Osteoblast (primary cell): ENCODE data around the gene REX1BD. TPM values are rescaled to one million over a fixed set of nuclear protein-coding genes. Genes with fewer than 3 reads are reported as not detected.

ENCODE experiments used
- DNase-seq: peaks from one replicate; pipeline ENCODE4 v3.0.0; 2011; ENCODE audit warnings: low spot score, mixed read lengths; ENCODE audit not compliant: insufficient read length; ENCODE audit errors: missing footprints
- H2AFZ ChIP-seq: 2 replicates; pipeline ENCODE4 v1.6.0; 2011; ENCODE audit warnings: mild to moderate bottlenecking, low read length
- H3K27ac ChIP-seq: 2 replicates; pipeline ENCODE4 v1.5.1; 2011; ENCODE audit warnings: mild to moderate bottlenecking, low read depth, low read length, moderate library complexity
- H3K27me3 ChIP-seq: 2 replicates; pipeline ENCODE4 v1.6.0; 2012; ENCODE audit warnings: mild to moderate bottlenecking, control low read depth, inconsistent platforms, low read length, moderate library complexity; ENCODE audit not compliant: insufficient read depth
- H3K36me3 ChIP-seq: 2 replicates; pipeline ENCODE4 v1.5.1; 2011; ENCODE audit warnings: mild to moderate bottlenecking, low read length, control low read depth, moderate library complexity; ENCODE audit not compliant: insufficient read depth
- H3K4me1 ChIP-seq: 2 replicates; pipeline ENCODE4 v1.5.1; 2011; ENCODE audit warnings: mild to moderate bottlenecking, low read length, control low read depth, moderate library complexity; ENCODE audit not compliant: insufficient read depth
- H3K4me2 ChIP-seq: 2 replicates; pipeline ENCODE4 v1.6.0; 2011; ENCODE audit warnings: mild to moderate bottlenecking, low read length; ENCODE audit not compliant: insufficient read depth
- H3K4me3 ChIP-seq: fragments of 200-600 bp; sonication (generic); 3 replicates; pipeline ENCODE4 v1.5.1; 2012; ENCODE audit warnings: mild to moderate bottlenecking, low read length, inconsistent platforms; ENCODE audit not compliant: insufficient read depth
- H3K79me2 ChIP-seq: 2 replicates; pipeline ENCODE4 v1.6.0; 2012; ENCODE audit warnings: mild to moderate bottlenecking, low read length, control low read depth, inconsistent platforms; ENCODE audit not compliant: insufficient read depth
- H3K9me3 ChIP-seq: 2 replicates; pipeline ENCODE4 v1.5.1; 2011; ENCODE audit warnings: low read depth, low read length, control low read depth
- H4K20me1 ChIP-seq: 2 replicates; pipeline ENCODE4 v1.6.0; 2012; ENCODE audit warnings: mild to moderate bottlenecking, low read length, control low read depth; ENCODE audit not compliant: insufficient read depth
- total RNA-seq: library from RNA; depleted of rRNA; stranded (reverse); fragments of >200 nt; gene quantifications from 2 replicates; pipeline ENCODE4 v1.2.3, GENCODE V29; 2012
- TF ChIP-seq, protein P1 (sequence below): IDR thresholded peaks from 2 replicates; pipeline ENCODE4 v1.5.1; 2011; ENCODE audit warnings: mild to moderate bottlenecking, low read depth, low read length, moderate library complexity; ENCODE audit errors: extremely low read depth

Gene REX1BD
- total RNA-seq, 1 donor = 29.7 TPM

DNA sequence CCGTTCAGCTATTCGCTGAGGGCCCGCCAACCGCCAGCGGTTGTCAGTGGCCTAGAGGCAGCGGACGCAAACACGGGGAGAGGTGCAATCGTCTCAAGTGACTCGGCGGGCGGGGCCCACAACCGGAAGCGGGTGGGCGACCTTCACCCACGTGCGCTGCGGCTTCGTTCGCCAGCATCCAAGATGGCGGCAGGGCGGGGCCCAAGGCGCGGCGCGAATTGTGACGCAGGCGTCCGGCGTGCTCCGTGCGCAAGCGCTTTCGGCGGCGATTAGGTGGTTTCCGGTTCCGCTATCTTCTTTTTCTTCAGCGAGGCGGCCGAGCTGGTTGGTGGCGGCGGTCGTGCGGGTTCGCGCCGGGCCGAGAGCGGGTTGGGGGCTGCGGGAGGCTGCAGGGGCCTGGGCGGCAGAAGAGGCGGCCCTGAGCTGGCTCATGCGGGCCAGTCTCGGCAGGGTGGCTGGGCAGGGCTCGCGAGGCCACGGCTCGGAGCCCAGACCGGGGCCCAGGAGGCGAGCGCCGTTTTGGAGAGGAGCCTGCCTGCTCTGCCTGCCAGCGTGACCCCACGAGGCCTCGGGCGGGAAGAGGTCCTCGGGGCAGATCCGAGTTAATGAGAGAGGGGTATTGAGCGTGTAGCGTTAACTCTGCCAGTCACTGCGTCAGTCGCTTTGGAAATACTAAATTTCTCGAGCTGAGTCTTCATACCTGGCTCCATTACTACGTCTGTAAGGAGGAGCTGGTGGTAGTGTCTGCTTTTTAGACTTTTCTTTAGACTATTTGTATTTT is 16.8 kb upstream of the REX1BD start, which contains the start of gene UBA52:
Gene UBA52 (plus strand): TSS at position 294 of the 781 bp plus-strand sequence. CDS start 1,444 bp downstream, outside the sequence.
- H3K9me3 ChIP-seq = no peaks in the 10 kb centered on the region
- H3K27me3 ChIP-seq = no peaks in the 10 kb centered on the region
- peaks cover 15% of the 10 kb centered on the region for H3K4me1 ChIP-seq
- H3K4me3 ChIP-seq = peak within 1 kb of the TSS; percentile 98
- peak within 1 kb of the TSS; percentile 99 for H3K4me2 ChIP-seq
- H3K27ac ChIP-seq = peak within 1 kb of the TSS; percentile 92
- TF ChIP-seq, protein P1, sequence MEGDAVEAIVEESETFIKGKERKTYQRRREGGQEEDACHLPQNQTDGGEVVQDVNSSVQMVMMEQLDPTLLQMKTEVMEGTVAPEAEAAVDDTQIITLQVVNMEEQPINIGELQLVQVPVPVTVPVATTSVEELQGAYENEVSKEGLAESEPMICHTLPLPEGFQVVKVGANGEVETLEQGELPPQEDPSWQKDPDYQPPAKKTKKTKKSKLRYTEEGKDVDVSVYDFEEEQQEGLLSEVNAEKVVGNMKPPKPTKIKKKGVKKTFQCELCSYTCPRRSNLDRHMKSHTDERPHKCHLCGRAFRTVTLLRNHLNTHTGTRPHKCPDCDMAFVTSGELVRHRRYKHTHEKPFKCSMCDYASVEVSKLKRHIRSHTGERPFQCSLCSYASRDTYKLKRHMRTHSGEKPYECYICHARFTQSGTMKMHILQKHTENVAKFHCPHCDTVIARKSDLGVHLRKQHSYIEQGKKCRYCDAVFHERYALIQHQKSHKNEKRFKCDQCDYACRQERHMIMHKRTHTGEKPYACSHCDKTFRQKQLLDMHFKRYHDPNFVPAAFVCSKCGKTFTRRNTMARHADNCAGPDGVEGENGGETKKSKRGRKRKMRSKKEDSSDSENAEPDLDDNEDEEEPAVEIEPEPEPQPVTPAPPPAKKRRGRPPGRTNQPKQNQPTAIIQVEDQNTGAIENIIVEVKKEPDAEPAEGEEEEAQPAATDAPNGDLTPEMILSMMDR = no peak
- H4K20me1 ChIP-seq = peaks cover 28% of the 10 kb centered on the region
- H3K36me3 ChIP-seq = peaks cover 67% of the 10 kb centered on the region
- DNase-seq = peak; percentile 99
- peaks cover 25% of the 10 kb centered on the region for H3K79me2 ChIP-seq
- H2AFZ ChIP-seq = peak within 1 kb of the TSS; percentile 90

DNA sequence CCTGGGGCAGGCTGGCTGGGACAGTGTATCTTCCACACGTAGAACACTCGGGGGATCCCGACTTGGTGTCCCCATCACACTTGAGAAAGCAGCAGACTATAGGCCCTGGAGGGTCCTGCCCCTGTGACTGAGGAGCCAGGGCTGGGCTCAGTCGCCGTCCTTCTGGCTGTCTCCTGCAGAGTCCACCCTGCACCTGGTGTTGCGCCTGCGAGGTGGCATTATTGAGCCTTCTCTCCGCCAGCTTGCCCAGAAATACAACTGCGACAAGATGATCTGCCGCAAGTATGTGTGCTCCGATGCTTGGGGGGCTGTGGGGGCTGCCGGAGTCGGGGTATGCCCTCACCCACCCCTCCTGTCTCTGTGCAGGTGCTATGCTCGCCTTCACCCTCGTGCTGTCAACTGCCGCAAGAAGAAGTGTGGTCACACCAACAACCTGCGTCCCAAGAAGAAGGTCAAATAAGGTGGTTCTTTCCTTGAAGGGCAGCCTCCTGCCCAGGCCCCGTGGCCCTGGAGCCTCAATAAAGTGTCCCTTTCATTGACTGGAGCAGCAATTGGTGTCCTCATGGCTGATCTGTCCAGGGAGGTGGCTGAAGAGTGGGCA is 13.8 kb upstream of the REX1BD start:
- no peak overlapping the region for H3K27ac ChIP-seq
- H3K9me3 ChIP-seq = no peaks in the 10 kb centered on the region
- H3K4me1 ChIP-seq = peaks cover 15% of the 10 kb centered on the region
- H3K36me3 ChIP-seq = peaks cover 48% of the 10 kb centered on the region
- TF ChIP-seq, protein P1 = no peak
- H3K4me2 ChIP-seq = no peak overlapping the region
- H2AFZ ChIP-seq = no peak overlapping the region
- H4K20me1 ChIP-seq = peaks cover 28% of the 10 kb centered on the region
- H3K27me3 ChIP-seq = no peaks in the 10 kb centered on the region
- no peak overlapping the region for H3K4me3 ChIP-seq
- DNase-seq = peak; percentile 50
- H3K79me2 ChIP-seq = peaks cover 25% of the 10 kb centered on the region

DNA sequence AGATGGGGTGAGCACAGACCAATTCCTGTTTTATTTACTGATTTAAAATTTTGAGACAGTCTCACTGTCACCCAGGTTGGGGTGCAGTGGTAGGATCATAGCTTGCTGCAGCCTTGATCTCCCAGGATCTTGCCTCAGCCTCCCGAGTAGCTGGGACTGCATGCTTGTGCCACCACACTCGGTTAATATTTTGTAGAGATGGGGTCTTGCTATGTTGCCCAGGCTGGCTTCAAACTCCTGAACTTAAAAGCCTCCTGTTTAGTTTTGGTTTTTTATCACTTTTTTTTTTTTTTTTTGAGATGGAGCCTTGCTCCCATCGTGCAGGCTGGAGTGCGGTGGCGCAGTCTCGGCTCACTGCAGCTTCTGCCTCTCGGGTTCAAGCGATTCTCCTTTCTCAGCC is 12.2 kb upstream of the REX1BD start:
- Histone ChIP-seq H3K4me2 (no peak overlapping the region), H3K4me1 (peaks cover 13% of the 10 kb centered on the region), H3K27ac (no peak overlapping the region), H3K36me3 (peaks cover 46% of the 10 kb centered on the region), H4K20me1 (peaks cover 28% of the 10 kb centered on the region), H3K4me3 (no peak overlapping the region), H3K27me3 (no peaks in the 10 kb centered on the region), H3K9me3 (no peaks in the 10 kb centered on the region), H2AFZ (no peak overlapping the region), H3K79me2 (peaks cover 25% of the 10 kb centered on the region)
- no peak for DNase-seq
- TF ChIP-seq, protein P1 = no peak

DNA sequence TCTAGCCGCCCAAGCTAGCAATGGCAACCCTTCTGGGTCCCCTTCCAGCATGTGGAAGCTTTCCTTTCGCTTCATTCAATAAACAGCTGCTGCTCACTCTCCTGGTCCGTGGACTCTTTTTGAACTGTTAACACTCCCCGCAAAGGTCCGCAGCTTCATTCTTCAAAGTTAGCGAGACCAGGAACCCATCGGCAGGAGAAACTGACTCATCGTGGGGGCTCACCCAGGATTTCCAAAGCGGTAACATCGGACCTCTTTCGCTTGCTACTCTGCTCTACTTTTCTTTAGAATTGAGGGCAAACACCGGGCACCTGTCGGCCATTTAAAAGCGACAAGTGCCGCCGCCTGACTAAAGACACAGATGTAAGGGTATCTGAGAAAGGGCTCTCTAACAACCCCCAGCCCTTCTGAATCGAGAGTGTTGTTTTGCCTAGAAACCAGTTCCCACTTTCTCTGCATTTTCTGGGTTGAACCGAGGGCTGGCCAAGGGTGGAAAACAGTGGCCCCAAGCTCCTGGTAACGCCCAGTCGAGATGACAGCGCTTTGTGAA is 11.2 kb upstream of the REX1BD start:
- Histone ChIP-seq H3K4me1 (peaks cover 11% of the 10 kb centered on the region), H3K4me3 (no peak overlapping the region), H3K4me2 (no peak overlapping the region), H3K27me3 (no peaks in the 10 kb centered on the region), H4K20me1 (peaks cover 24% of the 10 kb centered on the region), H3K9me3 (no peaks in the 10 kb centered on the region), H3K36me3 (peaks cover 46% of the 10 kb centered on the region), H2AFZ (no peak overlapping the region), H3K27ac (no peak overlapping the region), H3K79me2 (peaks cover 17% of the 10 kb centered on the region)
- TF ChIP-seq, protein P1 = no peak
- DNase-seq = peak; percentile 22
